Upper lobe of left lung (tissue), 6 donors: ENCODE results near the gene ZNF14. TPM values are rescaled to one million over a fixed set of nuclear protein-coding genes. Genes with fewer than 3 reads are reported as not detected.
"Not testable (repeated sequence)": the region's sequence is repeated elsewhere in the genome, so short reads cannot be mapped to it uniquely, and the experiment has no call there.

ENCODE experiments used
- ATAC-seq, 2 donors: fragments of 200-7000 bp; cut with Tn5 transposase; one replicate each; pipeline ENCODE4 v1.9.1; 2022; ENCODE audit warnings: mild to moderate bottlenecking in 2 of 2, moderate library complexity in 2 of 2; ENCODE audit not compliant: low FRiP score in 2 of 2
- DNase-seq, 2 donors: peaks; one replicate each; pipeline ENCODE4 v3.0.0-alpha.2; 2019 to 2020
- H3K27ac ChIP-seq, 4 donors: fragments of 200-600 bp; sonication (generic); one replicate each; pipeline ENCODE4 v1.5.1; 2016 to 2019
- H3K27me3 ChIP-seq, 4 donors: fragments of 200-600 bp; sonication (generic); one replicate each; pipeline ENCODE4 v1.5.1; 2017 to 2019
- H3K36me3 ChIP-seq, 4 donors: fragments of 200-600 bp; sonication (generic); one replicate each; pipeline ENCODE4 v1.5.1; 2016 to 2019
- H3K4me1 ChIP-seq, 4 donors: fragments of 200-600 bp; sonication (generic); one replicate each; pipeline ENCODE4 v1.5.1; 2018 to 2019
- H3K4me3 ChIP-seq, 4 donors: fragments of 200-600 bp; sonication (generic); one replicate each; pipeline ENCODE4 v1.5.1; 2017 to 2019; ENCODE audit warnings: mild to moderate bottlenecking in 2 of 4, moderate library complexity in 1 of 4
- H3K9me3 ChIP-seq, 4 donors: fragments of 200-600 bp; sonication (generic); one replicate each; pipeline ENCODE4 v1.5.1; 2018 to 2019
- EP300 ChIP-seq, 4 donors: sonication (generic); formaldehyde crosslinking; IDR thresholded peaks; one replicate each; pipeline ENCODE4 v1.5.1; 2017; ENCODE audit warnings: antibody characterized with exemption in 4 of 4, control low read depth in 2 of 4
- POLR2A ChIP-seq, 4 donors: fragments of 450-650 bp; IDR thresholded peaks; one replicate each; pipeline ENCODE4 v1.5.1; 2016 to 2017; ENCODE audit warnings: antibody characterized with exemption in 4 of 4, mild to moderate bottlenecking in 2 of 4
- POLR2AphosphoS5 ChIP-seq, 2 donors: sonication (generic); formaldehyde crosslinking; IDR thresholded peaks; one replicate each; pipeline ENCODE4 v1.5.1; 2017; ENCODE audit warnings: antibody characterized with exemption in 2 of 2
- WGBS, 2 donors: methylation state at CpG; one replicate each; pipeline ENCODE4 v1.1.5; 2017 to 2018; 5-methylcytosine and 5-hydroxymethylcytosine counted together
- total RNA-seq, 6 donors: library from RNA; depleted of rRNA in 4 of 6; stranded (reverse); fragments of >200 nt in 4 of 6; gene quantifications; one replicate each; pipeline versions ENCODE4 v1.1.0 to v1.2.1, GENCODE V29; 2016 to 2021
- TF ChIP-seq, protein P1 (sequence below), 6 experiments: fragments of 450-650 bp in 4 of 6; fragments of 200-600 bp in 2 of 6; sonication (generic) in 2 of 6; IDR thresholded peaks; one replicate each; pipeline ENCODE4 v1.5.1; 2016 to 2019; ENCODE audit warnings: antibody characterized with exemption in 6 of 6
- donor health status: DM: no; HTN: no; CAD: no; lungs with moderate emphysema.
- donor health status: DM: no; HTN: yes; CAD: no; lungs with severe emphysema.

The ZNF14 gene
- total RNA-seq, 6 donors from 2014 or later = 4.7 to 13.6 (median 5.1) TPM

DNA sequence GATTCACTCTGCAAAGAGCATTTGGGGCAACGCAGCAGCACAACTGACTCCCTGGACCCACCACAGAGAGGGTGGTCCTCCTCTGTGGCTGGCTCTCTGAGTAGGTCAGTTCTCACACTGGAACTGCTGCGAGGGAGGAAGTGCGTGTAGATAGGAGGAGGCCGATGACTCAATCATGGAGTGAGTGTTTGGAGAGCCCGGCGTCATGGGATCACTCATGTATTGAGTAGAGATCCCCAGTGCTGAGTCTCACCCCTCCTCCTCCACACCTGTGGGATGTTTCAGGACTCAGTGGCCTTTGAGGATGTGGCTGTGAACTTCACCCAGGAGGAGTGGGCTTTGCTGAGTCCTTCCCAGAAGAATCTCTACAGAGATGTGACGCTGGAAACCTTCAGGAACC lies 55.3 kb downstream of the ZNF14 start:
- Histone ChIP-seq H3K27ac (no peak overlapping the region), H3K36me3 (peaks cover 26 to 78% (median 46%) of the 10 kb centered on the region in 4 donors), H3K9me3 (peaks cover 5 to 67% (median 44%) of the 10 kb centered on the region in 4 donors), H3K27me3 (no peaks in the 10 kb centered on the region), H3K4me3 (no peak overlapping the region), H3K4me1 (no peaks in the 10 kb centered on the region)
- ATAC-seq (no peak), DNase-seq (no peak)
- WGBS, 2 donors = 96 to 98% methylated on average over 7 of the region's 7 CpGs
- TF ChIP-seq POLR2AphosphoS5 (IDR thresholded peaks at IDR 0.05) (no peak), POLR2A (IDR thresholded peaks at IDR 0.05) (no peak)

DNA sequence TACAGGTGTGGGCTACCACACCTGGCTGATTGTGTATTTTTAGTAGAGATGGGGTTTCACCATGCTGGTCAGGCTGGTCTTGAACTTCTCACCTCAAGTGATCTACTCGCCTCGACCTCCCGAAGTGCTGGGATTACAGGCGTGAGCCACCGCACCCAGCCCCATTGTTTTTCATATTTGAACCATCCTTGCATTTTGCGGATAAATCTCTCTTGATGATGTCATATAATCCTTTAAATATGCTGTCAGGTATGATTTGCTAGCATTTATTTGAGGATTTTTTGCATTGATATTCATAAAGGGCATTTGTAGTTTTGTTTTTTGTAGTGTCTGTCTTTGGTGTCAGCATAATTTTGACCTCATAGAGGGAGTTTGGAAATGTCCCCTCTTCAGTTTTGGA lies 58.6 kb downstream of the ZNF14 start:
- Histone ChIP-seq H3K9me3 (peaks cover 5 to 44% (median 18%) of the 10 kb centered on the region in 4 donors), H3K36me3 (peaks cover 17 to 62% (median 29%) of the 10 kb centered on the region in 4 donors), H3K4me3 (no peak overlapping the region), H3K27ac (no peak overlapping the region), H3K4me1 (peaks cover 7 to 12% (median 10%) of the 10 kb centered on the region in 4 donors), H3K27me3 (no peaks in the 10 kb centered on the region)
- DNase-seq (no peak), ATAC-seq (no peak)
- WGBS, 2 donors = 98 to 99% methylated on average over 6 of the region's 6 CpGs
- TF ChIP-seq POLR2A (IDR thresholded peaks at IDR 0.05) (no peak), POLR2AphosphoS5 (IDR thresholded peaks at IDR 0.05) (no peak), EP300 (IDR thresholded peaks at IDR 0.05) (no peak)
- TF ChIP-seq, protein P1, sequence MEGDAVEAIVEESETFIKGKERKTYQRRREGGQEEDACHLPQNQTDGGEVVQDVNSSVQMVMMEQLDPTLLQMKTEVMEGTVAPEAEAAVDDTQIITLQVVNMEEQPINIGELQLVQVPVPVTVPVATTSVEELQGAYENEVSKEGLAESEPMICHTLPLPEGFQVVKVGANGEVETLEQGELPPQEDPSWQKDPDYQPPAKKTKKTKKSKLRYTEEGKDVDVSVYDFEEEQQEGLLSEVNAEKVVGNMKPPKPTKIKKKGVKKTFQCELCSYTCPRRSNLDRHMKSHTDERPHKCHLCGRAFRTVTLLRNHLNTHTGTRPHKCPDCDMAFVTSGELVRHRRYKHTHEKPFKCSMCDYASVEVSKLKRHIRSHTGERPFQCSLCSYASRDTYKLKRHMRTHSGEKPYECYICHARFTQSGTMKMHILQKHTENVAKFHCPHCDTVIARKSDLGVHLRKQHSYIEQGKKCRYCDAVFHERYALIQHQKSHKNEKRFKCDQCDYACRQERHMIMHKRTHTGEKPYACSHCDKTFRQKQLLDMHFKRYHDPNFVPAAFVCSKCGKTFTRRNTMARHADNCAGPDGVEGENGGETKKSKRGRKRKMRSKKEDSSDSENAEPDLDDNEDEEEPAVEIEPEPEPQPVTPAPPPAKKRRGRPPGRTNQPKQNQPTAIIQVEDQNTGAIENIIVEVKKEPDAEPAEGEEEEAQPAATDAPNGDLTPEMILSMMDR (IDR thresholded peaks at IDR 0.05) = no peak

DNA sequence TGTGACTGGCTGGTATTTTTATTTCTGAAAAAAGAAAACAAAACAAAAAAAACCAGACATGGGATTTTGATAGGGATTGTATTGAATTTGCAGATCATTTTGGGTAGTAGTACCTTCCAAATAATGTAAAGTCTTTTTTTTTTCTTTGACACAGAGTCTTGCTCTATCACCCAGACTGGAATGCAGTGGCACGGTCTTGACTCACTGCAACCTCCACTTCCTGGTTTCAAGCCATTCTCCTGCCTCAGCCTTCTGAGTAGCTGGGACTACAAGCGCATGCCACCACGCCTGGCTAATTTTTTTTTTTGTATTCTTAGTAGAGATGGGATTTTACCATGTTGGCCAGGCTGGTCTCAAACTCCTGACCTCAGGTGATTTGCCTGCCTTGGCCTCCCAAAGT lies 60.1 kb downstream of the ZNF14 start:
- Histone ChIP-seq H3K27ac (no peak overlapping the region), H3K9me3 (peaks cover 0 to 29% (median 7%) of the 10 kb centered on the region in 4 donors), H3K36me3 (peaks cover 7 to 47% (median 14%) of the 10 kb centered on the region in 4 donors), H3K4me3 (no peak overlapping the region), H3K27me3 (no peaks in the 10 kb centered on the region), H3K4me1 (peaks cover 12 to 19% (median 14%) of the 10 kb centered on the region in 4 donors)
- DNase-seq (no peak), ATAC-seq (no peak)
- WGBS, 2 donors = 90 to 94% methylated on average over 3 of the region's 3 CpGs
- TF ChIP-seq POLR2AphosphoS5 (IDR thresholded peaks at IDR 0.05) = no peak
- TF ChIP-seq, protein P1 (IDR thresholded peaks at IDR 0.05) = no peak
- TF ChIP-seq EP300 (IDR thresholded peaks at IDR 0.05) = no peak
- TF ChIP-seq POLR2A (IDR thresholded peaks at IDR 0.05) = no peak

DNA sequence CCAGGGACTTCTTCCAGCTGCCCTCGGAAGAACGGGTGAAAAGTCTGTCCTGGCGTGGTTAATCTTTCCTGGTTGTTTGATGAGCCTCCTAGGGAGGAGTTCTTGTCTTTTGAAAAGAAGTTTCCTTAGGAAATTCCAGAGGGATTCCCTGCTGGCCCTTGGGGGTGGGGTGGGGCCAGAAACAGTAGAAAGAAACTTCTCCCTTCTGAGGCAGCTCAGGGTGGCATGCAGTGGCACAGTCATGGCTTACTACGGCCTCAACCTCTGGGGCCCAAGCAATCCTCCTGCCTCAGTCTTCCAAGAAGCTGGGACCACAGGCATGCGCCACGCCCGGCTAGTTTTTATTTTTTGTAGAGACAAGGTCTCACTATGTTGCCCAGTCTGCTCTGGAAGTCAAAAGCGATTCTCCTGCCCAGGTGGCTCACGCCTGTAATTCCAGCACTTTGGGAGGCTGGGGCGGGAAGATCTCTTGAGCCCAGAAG lies 62.8 kb downstream of the ZNF14 start:
- Histone ChIP-seq H3K4me3 (peak overlapping the region in 3 of 4 donors; percentile 85 to 95 (median 95)), H3K9me3 (peaks cover 0 to 9% (median 2%) of the 10 kb centered on the region in 4 donors), H3K4me1 (peaks cover 12 to 23% (median 15%) of the 10 kb centered on the region in 4 donors), H3K36me3 (peaks cover 5 to 21% (median 10%) of the 10 kb centered on the region in 4 donors), H3K27ac (peak overlapping the region in 1 of 4 donors; percentile 95), H3K27me3 (no peaks in the 10 kb centered on the region)
- no peak for DNase-seq
- ATAC-seq = no peak
- TF ChIP-seq, protein P1 (IDR thresholded peaks at IDR 0.05) = no peak
- WGBS, 2 donors = 79 to 81% methylated on average over 9 to 10 of the region's 10 CpGs

DNA sequence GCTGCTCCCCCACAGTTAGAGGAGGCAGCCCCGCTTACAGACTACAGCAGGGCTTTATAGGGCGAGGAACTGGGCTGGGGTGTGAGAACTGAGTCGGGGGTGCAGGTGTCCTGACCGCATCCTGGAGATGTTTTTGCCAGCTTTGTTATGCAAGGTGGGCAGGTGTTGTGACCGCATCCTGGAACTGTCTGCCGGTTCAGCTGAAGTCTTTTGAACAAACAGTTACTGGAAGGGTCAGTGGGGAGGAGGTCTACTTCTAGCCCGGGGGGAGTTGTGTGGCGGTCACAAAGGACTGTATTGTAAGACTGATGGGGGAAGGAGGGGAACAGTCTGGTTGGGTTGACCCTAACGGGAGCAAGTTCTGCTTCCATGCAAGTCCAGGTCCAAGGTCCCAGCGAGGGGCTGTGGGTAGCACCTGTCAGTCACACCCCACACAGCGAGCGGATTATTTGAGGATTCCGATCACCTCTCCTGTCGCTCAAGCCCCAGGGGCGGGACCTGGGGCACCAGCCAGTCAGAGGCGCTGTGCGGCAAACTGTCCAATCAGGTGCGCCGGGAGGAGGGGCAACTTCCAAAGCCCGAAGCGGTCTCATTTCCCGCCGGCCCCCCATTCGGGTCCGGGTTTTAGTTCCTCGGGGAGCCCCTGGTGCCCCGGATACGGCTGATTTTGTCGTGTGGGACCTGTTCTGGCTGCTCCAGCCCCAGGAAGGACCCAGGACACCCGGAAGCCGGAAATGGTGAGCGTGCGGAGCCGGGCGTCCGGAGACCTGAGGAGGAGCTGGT lies 64.5 kb downstream of the ZNF14 start, which contains the start of gene ZNF101:
ZNF101 (plus strand) TSS at position 610 of the 783 bp plus-strand sequence; CDS start at position 735, 125 bp downstream.
- H3K4me1 ChIP-seq = peaks cover 12 to 28% (median 17%) of the 10 kb centered on the region in 4 donors
- peak; percentile 95 to 97 for DNase-seq
- TF ChIP-seq POLR2A (IDR thresholded peaks at IDR 0.05) (peak in 2 of 4 donors; percentile 41 to 69), POLR2AphosphoS5 (IDR thresholded peaks at IDR 0.05) (peak; percentile 23 to 63)
- TF ChIP-seq, protein P1 (IDR thresholded peaks at IDR 0.05) = no peak
- no peaks in the 10 kb centered on the region for H3K27me3 ChIP-seq
- WGBS, 2 donors = 7% methylated on average over 13 to 24 of the region's 36 CpGs
- H3K27ac ChIP-seq = peak within 1 kb of the TSS; percentile 89 to 95 (median 93)
- no peaks in the 10 kb centered on the region for H3K9me3 ChIP-seq
- peaks cover 0 to 9% (median 3%) of the 10 kb centered on the region in 4 donors for H3K36me3 ChIP-seq
- H3K4me3 ChIP-seq = peak within 1 kb of the TSS; percentile 71 to 95 (median 90)
- peak; percentile 92 for ATAC-seq

DNA sequence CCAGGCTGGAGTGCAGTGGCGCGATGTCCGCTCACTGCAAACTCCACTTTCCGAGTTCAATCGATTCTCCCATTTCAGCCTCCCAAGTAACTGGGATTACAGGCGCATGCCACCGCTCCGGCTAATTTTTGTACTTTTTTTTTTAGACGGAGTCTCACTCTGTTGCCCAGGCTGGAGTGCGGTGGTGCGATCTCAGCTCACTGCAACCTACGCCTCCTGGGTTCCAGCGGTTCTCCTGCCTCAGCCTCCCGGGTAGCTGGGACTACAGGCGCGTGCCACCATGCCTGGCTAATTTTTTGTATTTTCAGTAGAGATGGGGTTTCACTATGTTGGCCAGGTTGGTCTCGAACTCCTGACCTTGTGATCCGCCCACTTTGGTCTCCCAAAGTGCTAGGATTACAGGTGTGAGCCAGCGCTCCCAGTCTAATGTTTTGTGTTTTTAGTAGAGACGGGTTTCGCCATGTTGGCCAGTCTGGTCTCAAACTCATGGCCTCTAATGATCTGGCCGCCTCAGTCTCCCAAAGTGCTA lies 67.4 kb downstream of the ZNF14 start:
- not testable (repeated sequence) for H3K36me3 ChIP-seq, H3K4me3 ChIP-seq, DNase-seq, H3K9me3 ChIP-seq, H3K27ac ChIP-seq, ATAC-seq, H3K27me3 ChIP-seq
- H3K4me1 ChIP-seq = peaks cover 29 to 51% (median 36%) of the 10 kb centered on the region in 4 donors
- 95 to 98% methylated on average over 22 of the region's 22 CpGs for WGBS, 2 donors
